ENCODE data around the gene DCLK3.

Gene DCLK3

GRCh38 chr3:36763850-36764703 lies at the start of gene DCLK3:
Gene DCLK3, minus strand, starts transcription at chr3:36764553. Its CDS starts 290 bp downstream, at chr3:36764263.
- DNase-seq (ENCODE audit: low read depth in 2 of 2) = no peak

GRCh38 chr3:36813305-36813704 lies 49.0 kb upstream of the DCLK3 start:
- no peak for DNase-seq (ENCODE audit: low read depth in 2 of 2)

- no peak for DNase-seq (ENCODE audit: low read depth in 2 of 2)
Observed at GRCh38 chr3:36812240-36812639, 47.9 kb upstream of the DCLK3 start.

GRCh38 chr3:36811768-36812167 lies 47.4 kb upstream of the DCLK3 start:
- no peak for DNase-seq (ENCODE audit: low read depth in 2 of 2)

GRCh38 chr3:36804295-36805055 lies 40.1 kb upstream of the DCLK3 start:
- DNase-seq (ENCODE audit: low read depth in 2 of 2) = no peak

GRCh38 chr3:36803091-36803791 lies 38.9 kb upstream of the DCLK3 start:
- DNase-seq (ENCODE audit: low read depth in 2 of 2) = no peak

GRCh38 chr3:36800533-36801116 lies 36.3 kb upstream of the DCLK3 start:
- DNase-seq (ENCODE audit: low read depth in 2 of 2) = no peak

- DNase-seq (ENCODE audit: low read depth in 2 of 2) = no peak
Observed at GRCh38 chr3:36796881-36797280, 32.5 kb upstream of the DCLK3 start.

GRCh38 chr3:36796161-36796560 lies 31.8 kb upstream of the DCLK3 start:
- no peak for DNase-seq (ENCODE audit: low read depth in 2 of 2)

- no peak for DNase-seq (ENCODE audit: low read depth in 2 of 2)
Observed at GRCh38 chr3:36795622-36796021, 31.3 kb upstream of the DCLK3 start.

- DNase-seq (ENCODE audit: low read depth in 2 of 2) = no peak
Observed at GRCh38 chr3:36792342-36792741, 28.0 kb upstream of the DCLK3 start.

GRCh38 chr3:36790765-36791164 lies 26.4 kb upstream of the DCLK3 start:
- no peak for DNase-seq (ENCODE audit: low read depth in 2 of 2)

GRCh38 chr3:36786921-36787890 lies 22.9 kb upstream of the DCLK3 start:
- no peak for DNase-seq (ENCODE audit: low read depth in 2 of 2)

GRCh38 chr3:36784138-36784635 lies 19.8 kb upstream of the DCLK3 start:
- DNase-seq (ENCODE audit: low read depth in 2 of 2) = no peak

GRCh38 chr3:36777424-36778218 lies 13.3 kb upstream of the DCLK3 start:
- DNase-seq (ENCODE audit: low read depth in 2 of 2) = no peak

- DNase-seq (ENCODE audit: low read depth in 2 of 2) = no peak
Observed at GRCh38 chr3:36776436-36776835, 12.1 kb upstream of the DCLK3 start.

GRCh38 chr3:36774052-36774451 lies 9.7 kb upstream of the DCLK3 start:
- no peak for DNase-seq (ENCODE audit: low read depth in 2 of 2)

GRCh38 chr3:36771931-36772330 lies 7.6 kb upstream of the DCLK3 start:
- no peak for DNase-seq (ENCODE audit: low read depth in 2 of 2)

GRCh38 chr3:36769926-36770325 lies 5.6 kb upstream of the DCLK3 start:
- no peak for DNase-seq (ENCODE audit: low read depth in 2 of 2)

GRCh38 chr3:36765104-36765503 lies 751 bp upstream of the DCLK3 start:
- DNase-seq (ENCODE audit: low read depth in 2 of 2) = no peak

All from stimulated activated CD4-positive, alpha-beta T cell treated with anti-CD3 and anti-CD28 coated beads, Interleukin-1b, Interleukin-23, amount 100 ng/mL, for 1 hour (primary cell).